GM21526 (cell line): Measurements from ENCODE around the gene ARID1B.

Experiments
- ATAC-seq: cut with Tn5 transposase; IDR thresholded peaks from one replicate; pipeline ENCODE4 v1.9.1; 2021; ENCODE audit warnings: moderate library complexity; ENCODE audit not compliant: unreplicated experiment, low FRiP score

ARID1B gene

DNA sequence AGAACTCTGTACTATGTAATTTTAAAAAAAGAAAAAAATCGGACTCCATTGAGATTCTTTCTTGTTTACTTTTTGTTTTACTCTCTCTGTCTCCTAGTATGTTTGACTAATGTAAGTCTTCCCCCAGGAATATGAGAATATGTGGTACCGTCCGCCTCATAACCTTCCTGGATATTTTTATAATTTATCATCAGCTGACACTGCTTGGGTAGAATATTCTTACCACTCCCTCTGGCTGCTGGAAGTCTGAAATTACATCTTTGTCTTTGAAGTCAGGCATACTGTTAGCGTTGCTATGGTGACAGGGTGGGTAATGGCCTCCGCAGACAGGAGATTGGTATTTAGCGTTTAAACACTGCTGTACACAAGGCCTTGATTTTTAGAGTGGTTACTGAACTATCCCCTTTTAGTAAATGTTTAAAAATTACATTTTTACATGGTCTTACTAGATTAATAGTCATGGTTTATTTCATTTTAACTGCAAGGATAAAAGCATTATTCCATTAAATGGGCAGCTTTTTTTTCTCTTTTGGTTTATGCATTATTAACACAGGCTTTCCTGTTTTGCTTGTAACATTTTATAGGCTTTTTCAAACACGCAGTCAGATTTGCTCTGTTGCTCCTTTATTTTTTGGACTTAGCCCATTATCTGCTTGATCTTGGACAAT is 176.4 kb downstream of the ARID1B start:
- no peak for ATAC-seq

DNA sequence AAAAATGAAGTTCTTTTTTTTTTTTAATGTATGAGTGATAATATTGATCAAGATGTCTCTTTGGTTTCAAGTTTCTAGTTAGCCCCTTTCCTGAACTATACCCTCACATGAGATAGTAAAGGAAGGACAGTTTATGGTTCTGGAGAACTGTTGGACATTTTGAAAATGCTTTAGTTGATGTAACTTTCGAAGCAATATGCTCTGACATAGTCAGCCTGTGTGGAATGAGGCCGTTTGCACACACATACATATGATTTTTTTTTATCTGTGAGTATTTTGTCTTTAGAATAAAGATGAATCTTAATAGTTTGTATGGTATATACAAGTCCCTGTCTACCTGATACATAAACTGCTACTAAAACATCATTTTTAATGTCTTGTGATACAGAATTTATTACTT is 177.0 kb downstream of the ARID1B start:
- ATAC-seq, result no peak

DNA sequence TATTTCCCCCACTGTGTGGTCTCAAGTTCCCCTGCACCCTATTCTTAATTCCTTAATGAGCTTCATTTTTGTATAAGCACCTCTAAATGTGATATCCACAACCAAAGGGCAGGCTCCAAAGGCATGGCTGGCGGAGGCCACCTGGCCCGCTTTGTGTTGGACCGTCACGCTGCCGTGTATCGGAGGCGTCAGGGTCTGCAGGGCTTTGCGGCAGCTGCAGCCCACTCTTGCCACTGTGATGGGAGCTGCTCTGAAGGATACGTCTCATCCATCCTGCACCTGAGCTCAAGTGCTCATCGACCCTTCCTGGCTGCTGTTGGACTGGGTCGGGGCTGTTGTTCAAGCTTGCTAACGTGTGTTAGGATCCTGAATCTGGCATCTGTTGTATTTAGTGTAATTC is 177.6 kb downstream of the ARID1B start:
- no peak for ATAC-seq

DNA sequence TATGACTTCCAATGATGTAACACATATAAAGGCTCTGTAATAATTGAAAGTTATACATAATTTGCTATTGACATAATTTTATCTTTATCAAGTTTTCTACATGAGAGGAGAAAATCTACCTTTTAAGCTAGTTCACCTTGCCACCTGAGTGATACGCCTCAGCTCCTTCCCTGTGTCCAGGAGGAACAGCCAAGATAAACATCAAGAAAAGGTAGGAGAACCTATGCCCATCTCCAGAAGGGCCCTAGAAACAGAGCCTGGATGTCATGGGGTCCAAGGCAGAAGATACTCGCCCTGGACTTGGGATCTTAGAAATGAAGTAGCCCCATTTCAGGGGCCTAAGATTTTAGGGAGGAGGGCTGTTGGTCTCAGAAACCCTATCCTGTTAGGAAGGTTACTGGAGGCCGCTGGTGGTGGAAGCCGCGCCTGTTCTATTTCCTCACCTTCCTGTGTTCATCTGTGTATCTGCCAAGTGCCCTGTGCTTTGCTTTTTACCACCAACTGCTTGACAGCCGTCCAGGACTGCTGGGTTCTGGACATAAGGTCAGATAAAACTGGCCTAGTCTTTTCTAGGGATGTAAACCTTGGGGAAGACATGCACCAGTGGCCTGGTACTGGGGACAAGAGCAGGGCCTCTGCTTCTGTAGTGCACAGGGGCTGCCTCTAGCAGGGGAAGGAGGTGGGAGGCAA is 178.5 kb downstream of the ARID1B start:
- no peak for ATAC-seq

DNA sequence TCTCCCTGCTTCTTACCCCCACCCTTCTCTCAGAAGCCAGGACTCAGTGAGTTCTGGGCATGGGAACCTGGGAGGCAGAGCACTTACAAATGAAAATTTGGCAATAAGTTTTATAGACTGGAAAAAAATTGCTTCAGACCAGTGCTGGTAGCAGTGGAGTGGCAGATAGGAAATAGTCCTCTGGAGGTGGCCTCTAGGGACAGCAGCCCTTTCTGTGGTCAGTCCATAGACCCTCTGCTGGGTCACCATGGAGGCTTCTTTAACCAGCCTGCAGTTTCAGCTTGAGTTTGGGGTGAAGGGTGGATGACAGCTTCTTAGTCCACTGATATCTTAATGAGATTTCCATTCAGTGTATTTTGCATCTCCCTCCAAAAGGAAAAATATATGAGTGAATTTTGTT is 179.1 kb downstream of the ARID1B start:
- ATAC-seq, result no peak

DNA sequence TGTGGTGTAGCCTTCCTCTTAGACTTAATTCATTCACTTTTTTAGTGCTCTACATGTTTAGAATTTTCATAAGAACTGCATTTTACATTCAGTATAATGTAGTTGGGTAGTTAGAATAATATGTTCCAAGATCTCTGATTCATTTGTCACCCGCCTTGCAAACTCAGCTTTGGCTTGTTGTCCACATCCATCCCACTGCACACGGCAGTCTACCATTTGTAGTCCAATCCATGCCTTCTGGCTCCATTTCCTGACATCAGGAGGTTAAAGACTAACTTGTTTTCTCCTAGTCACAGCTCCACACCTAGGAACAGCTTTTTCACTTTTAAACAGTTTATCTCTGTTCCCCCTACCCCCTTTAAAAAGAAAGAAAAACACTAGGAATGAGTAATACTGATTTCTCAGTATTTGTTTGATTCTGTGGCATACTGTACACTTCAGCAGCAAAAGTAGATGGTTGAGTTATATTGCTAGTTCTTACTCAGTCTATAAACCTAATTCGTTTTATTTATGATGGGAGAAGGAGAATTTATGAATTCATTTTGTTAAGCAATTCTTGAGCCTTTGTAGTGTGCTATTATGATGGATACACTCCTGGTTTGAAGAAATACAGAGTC is 180.9 kb downstream of the ARID1B start:
- no peak for ATAC-seq

DNA sequence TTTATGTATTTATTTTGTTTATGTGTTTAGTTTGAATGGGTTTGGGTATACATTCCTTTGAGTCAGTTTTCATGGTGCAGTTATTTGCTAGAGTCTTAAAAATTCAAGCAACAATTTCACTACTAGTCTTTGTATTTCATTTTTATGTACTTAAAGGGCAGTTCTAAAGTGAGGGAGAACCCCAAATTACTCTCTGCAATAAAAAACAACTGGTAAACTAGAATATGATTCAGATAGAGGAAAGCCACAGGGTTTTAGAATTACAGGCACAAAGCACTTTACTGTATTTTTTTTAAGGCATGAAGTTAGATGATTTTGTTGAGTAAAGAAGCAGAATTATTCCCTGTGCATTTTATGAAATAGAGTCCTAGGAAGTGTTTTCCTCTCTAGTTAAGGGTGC is 183.3 kb downstream of the ARID1B start:
- ATAC-seq, result no peak

DNA sequence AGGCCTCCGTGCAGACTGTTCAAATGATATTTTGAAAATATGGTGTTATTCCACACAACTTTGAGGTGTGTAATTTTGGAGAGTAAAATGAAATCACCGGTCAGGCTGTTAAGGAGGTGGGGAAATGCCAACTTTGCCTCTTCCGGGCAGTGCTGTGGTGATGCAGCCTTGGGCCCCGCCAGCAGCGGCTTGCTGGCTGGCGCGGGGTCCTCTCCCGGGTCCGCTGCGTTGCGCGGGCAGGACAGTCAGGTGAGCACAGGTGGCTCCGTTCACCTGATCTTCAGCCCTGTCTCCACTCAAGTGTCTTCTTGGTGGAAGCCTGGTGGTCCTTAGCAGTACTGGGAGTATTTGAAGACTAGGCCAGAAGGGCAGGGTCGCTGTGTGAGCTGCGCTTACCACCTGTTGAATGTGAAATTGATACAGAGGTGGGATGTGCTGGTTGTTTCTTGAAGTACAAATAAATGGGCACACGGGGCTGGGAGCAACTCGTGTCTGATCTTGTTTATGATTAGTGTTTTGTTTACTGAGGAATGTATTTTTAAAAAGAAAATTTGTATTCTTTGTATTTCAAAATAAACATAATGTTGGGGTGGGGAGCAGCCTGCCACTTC is 184.2 kb downstream of the ARID1B start:
- no peak for ATAC-seq

DNA sequence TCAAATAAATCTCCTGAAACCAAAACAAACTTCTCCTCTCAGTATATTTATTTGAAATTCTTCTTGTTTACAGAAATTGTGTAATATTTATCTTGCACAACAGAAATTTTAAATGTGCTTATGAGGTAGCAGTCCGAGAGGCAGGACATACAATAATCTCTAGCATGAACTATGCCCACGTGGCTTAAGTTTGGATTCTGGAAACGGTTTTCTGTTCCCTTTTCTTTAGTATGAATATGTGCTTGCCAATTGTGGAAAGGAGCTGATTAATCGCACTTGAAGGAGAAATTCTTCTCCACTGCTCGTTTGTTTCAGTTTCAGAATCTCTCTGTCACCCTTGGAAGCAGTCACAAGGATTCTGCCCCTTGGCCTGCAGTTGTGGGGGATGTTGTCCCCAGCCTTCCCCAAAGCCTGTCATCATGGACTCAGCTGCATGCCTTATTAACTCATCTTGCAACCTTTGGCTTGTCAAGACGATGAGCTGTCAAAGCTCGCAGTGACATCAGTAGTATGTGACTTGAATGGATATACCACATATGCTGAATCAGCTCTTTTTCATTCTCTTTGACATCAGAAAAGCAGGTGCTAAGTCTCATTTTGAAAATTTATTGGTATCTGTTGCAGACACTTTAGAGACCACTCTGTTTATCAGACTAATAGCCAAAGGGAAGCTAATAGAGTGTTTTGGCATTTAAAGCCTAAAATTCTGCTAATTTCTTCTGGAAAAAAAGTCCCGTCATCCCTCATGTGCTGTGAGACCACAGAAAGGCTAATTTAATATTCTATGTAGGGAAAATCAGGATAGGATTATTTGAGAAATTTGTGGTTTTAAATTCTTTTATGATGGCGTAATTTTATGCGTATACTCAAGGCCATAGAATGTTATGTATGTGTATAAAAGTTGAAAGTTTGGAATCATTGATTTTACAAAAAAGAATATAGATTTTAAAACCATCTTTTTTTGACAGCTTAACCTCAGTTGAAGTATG is 186.8 kb downstream of the ARID1B start:
- ATAC-seq, result peak; percentile 54

DNA sequence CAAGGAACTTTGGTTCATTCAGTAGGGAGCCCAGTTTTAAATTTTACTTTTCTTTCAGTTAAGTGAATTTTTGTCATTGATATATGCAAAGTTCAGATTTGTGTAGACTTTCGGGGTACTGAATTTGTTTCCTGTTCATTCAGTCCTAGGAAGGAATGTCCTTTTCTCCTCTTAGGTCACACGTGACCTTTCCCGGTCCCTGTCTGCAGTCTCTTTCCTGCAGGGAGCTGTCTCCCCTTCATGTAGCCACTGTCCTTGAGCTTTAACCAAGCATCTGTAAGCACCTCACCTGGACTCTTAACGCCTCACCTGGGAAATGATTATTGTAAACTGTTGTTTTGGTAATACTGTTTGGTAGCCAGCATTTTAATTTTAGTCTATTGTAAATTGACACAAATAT is 190.7 kb downstream of the ARID1B start:
- no peak for ATAC-seq

DNA sequence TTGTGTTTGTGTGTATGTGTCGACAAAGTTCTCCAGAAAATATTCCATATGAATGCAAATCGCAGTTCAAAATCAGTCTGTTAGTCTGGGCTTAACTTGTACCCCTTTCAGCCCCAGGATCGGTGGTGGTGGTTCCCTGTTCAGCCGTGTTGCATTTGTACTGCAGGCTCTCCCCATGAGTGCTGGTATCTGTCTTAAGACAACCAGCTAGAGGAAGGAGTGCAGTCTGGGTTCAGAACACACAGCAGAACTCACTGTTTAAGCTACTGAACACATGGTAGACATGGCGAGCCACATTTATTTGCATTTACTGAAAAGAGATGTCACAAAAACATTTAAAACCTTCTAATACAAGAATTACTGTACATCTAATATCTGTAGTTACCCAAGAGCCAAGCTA is 192.1 kb downstream of the ARID1B start:
- no peak for ATAC-seq

DNA sequence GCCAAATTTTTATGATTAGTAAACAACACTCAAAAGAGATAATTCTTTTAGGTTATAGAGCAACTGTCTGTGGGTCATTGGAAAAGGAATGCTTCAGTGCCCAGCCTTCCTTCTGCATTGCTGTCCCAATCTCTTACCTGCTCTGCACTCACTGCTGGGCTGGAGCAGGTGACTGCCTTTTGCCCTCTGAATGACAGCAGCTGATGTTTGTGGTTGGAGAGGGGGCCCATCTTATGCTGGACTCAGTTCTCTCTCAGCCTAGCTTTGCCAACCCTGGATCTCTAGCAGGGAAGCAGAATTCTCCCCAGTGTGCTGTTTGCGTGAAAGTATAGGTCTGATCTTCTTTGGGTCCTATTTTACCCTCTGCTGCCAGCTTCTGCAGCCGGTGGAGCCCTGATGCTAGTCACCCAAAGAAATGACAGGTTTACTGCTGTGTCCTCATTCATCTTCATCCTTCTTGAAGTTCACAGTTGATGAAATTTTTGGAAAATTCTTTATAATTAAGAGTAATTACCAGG is 193.5 kb downstream of the ARID1B start:
- no peak for ATAC-seq

DNA sequence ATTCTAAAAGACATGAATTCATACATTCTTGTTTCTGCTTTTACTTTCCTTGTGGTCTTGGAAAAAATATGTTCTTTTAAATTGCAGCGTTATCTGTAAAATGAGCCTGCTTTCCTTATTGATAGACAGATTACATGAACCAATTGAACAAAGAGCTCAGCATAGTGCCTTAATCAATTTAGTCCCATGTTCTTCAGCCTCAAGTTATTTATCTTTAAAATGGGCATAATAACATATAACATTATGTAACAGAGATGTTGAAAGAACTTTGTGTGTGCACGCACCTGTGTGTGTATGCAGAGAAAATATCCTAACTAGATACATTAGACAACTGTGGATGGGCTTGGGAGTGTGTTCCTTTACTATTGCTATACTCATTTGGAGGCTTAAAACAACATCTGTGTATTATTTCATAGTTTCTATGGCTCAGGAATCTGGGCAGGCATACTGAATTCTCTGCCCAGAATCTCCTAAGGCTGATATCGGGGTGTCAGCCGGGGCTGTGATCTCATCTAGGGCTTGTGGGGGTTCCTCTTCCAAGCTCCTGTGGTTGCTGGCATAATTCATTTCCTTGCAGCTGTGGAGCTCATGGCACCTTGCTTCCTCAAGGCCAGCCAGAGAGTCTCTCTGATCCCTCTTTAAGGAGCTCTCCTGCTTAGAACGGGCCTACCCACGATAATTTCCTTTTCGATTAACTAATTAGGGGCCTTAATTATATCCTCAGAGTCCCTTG is 194.1 kb downstream of the ARID1B start:
- ATAC-seq, result no peak

DNA sequence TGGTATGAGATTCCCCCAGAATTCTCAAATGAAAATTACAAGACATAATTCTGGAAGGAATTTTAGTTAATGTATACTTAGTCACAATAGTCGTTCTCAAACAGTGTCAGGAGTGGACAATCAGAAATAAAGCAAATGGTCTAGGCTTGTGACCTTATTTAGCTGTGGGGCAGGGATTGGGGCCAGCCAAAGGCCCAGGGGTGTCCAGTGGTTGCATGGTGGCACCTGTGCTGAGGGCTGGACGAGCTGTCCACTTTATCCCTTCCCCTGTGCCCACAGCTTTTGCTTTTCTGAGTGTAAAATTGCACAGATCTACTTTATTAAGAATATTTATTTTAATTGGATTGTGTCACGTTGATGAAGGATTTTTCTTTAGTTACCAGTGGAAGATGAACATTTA is 195.0 kb downstream of the ARID1B start:
- ATAC-seq, result no peak

DNA sequence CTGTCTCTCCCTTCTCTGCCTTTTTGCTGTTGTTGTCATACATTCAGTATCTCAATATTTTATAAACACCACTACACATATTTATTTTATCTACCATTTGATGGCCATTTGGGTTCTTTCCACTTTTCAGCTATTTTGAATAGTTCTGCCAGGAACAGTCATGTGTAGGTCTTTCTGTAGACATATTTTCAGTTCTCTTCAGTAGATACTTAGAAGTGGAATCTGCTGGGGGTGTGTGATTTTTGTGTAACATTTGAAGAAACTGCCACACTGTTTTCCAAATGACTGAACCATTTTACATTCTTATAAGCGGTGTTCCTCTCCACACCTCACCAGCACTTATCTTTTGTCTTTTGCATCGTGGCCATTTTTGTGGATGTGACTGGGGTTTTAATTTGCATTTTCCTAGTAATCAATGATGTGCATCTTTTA is 197.7 kb downstream of the ARID1B start:
- ATAC-seq, result no peak

DNA sequence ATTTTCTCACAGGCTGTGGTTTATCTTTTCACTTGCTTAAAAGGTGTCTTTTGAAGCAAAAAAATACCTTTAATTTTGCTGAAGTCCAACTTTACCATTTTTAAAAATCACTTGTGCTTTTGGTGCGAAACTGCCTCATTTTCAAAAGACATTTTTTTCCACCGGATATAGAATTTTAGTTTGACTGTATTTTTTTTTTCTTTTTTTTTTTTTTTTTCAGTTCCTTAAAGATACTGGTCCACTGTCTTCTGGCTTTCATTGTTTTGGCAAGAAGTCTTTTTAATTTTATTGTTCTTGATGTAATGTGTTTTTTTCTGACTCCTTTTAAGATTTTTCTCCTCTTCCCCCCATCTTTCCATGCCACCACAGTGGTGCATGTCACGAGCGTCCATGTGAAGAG is 198.2 kb downstream of the ARID1B start:
- no peak for ATAC-seq

DNA sequence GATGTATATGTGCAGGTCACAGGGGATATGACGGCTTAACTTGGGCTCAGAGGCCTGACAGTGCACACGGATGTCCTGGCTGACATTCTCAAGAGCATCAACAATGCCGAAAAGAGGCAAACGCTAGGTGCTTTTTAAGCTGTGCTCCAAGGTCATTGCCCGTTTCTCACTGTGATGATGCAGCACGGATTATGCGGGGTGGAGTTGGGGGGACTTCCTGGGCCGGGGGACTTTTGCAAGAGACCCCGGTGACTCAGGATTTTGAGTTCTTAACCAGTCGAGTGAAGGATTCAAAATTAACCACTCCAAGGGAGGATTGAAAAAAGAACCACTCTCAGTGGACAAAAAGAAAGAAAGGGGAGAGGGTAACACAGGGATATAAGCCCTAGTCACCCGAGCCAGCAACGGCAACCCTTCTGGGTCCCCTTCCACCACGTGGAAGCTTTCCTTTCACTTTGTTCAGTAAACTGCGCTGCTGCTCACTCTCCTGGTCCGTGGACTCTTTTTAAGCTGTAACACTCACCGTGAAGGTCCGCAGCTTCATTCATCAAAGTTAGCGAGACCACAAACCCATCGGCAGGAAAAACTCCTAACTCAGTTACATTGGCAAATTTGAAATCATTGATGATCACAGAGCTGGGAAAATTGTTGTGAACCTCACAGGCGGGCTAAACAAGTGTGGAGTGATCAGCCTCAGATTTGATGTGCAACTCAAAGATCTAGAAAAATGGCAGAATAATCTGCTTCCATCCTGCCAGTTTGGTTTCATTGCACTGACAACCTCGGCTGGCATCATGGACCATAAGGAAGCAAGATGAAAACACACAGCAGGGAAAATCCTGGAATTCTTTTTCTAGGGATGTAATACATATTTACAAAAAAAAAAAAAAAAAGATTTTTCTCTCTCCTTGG is 199.3 kb downstream of the ARID1B start:
- no peak for ATAC-seq

DNA sequence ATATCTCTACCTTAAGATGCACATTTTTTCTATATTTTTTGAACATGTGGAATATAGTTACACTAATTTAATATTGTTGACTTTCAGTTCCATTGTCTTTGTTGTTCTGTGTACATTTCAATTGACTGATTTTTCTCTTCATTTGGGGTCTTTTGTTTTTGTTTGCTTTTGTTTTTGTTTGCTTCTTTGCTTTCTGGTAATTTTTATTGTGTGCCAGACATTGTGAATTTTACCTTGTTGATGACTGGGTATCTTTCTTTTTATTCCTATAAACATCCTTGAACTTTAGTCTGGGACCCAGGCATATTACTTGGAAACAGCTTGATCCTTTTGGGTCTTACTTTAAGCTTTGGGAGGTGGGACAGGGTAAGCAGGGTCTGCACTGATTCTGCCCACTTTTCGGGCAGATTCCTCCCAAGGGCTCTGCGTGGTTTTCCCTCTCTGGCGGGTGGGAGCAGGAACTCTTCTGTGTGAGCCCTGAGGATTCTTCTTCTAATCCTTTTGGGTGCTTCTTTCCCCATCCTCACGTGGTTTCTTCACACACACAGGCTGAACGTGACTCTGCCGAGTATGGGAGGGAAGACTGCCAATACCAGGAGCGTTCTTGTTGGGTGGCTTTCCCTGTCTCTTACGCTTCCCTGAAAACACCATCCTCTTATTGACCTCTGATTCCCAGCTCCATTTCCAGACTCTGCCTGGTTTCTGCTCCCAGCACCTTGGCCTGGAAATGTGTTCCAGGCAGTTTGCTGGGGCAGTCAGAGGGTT is 200.5 kb downstream of the ARID1B start:
- no peak for ATAC-seq
